HEK293T (cell line): ENCODE data around the gene APOB.

Source experiments
- ARNT ChIP-seq: fragments of 450-650 bp; IDR thresholded peaks from 2 replicates; pipeline ENCODE4 v1.6.1; 2017; ENCODE audit warnings: mild to moderate bottlenecking
- BHLHE40 ChIP-seq: fragments of 450-650 bp; IDR thresholded peaks from 2 replicates; pipeline ENCODE4 v1.6.1; 2016; ENCODE audit warnings: mild to moderate bottlenecking, moderate library complexity, borderline replicate concordance
- CTBP1 ChIP-seq: fragments of 450-650 bp; IDR thresholded peaks from 2 replicates; pipeline ENCODE4 v1.6.1; 2016; ENCODE audit warnings: borderline replicate concordance
- FOXA1 ChIP-seq: fragments of 450-650 bp; IDR thresholded peaks from 2 replicates; pipeline ENCODE4 v1.6.1; 2016; ENCODE audit warnings: mild to moderate bottlenecking
- FOXK2 ChIP-seq: fragments of 450-650 bp; IDR thresholded peaks from 2 replicates; pipeline ENCODE4 v1.6.1; 2016; ENCODE audit warnings: mild to moderate bottlenecking
- FOXM1 ChIP-seq: fragments of 450-650 bp; IDR thresholded peaks from 2 replicates; pipeline ENCODE4 v1.6.1; 2017; ENCODE audit warnings: mild to moderate bottlenecking, borderline replicate concordance
- HDGF ChIP-seq: fragments of 450-650 bp; IDR thresholded peaks from 2 replicates; pipeline ENCODE4 v1.6.1; 2017; ENCODE audit warnings: antibody characterized with exemption, borderline replicate concordance
- L3MBTL2 ChIP-seq: fragments of 450-650 bp; conservative IDR thresholded peaks from 2 replicates; pipeline ENCODE4 v1.6.1; 2016; ENCODE audit warnings: mild to moderate bottlenecking
- LEF1 ChIP-seq: fragments of 450-650 bp; IDR thresholded peaks from 2 replicates; pipeline ENCODE4 v1.6.1; 2017; ENCODE audit warnings: mild to moderate bottlenecking, borderline replicate concordance
- NFRKB ChIP-seq: fragments of 450-650 bp; IDR thresholded peaks from 2 replicates; pipeline ENCODE4 v1.6.1; 2016; ENCODE audit warnings: mild to moderate bottlenecking, moderate library complexity
- SP1 ChIP-seq: fragments of 450-650 bp; IDR thresholded peaks from 2 replicates; pipeline ENCODE4 v1.6.1; 2017
- SUZ12 ChIP-seq: fragments of 450-650 bp; IDR thresholded peaks from 2 replicates; pipeline ENCODE4 v1.6.1; 2016; ENCODE audit warnings: mild to moderate bottlenecking

DNA sequence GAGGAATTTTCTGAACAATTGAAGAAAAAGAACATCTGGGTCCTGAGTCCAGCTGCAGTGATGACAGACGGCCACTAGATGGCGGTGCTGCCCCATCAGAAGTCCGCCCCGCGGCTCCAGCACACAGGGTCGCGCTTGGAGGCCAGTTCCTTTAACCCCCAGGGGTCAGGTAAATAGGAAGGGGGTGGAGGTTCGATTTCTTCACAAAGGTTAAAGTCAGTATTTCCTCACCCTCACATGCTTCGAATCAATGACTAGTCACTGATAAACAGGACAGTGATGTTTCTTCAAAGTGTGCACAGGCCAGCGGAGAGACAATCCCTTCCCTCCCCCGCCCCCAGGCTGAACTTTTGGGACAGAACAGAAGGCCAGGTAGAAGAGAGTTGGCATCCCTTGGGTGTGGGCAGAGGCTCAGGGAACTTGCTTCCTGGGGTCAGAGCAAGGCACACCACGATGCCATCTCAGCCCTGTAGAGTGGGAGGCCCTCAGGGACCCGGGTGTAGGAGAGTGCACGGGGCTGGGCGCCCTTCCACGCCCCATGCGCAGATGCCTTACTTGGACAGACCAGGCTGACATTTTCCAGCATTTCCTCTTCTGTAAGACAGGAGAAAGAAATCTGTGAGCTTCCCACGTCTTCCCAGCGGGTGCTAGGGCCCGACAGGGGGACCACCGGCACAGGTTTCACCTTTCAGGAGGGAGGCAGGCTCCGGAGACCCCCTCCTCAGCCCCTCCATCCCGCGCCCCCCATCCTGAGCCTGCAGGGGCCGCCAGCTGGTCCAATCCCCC lies 722 bp downstream of the APOB start:
- no peak for TF ChIP-seq SP1
- no peak for TF ChIP-seq L3MBTL2
- no peak for TF ChIP-seq FOXM1
- TF ChIP-seq FOXK2: no peak
- TF ChIP-seq CTBP1: no peak
- TF ChIP-seq BHLHE40: no peak
- no peak for TF ChIP-seq LEF1
- TF ChIP-seq SUZ12: no peak
- TF ChIP-seq FOXA1: no peak
- TF ChIP-seq ARNT: no peak
- no peak for TF ChIP-seq NFRKB
- TF ChIP-seq HDGF: no peak
